ENCODE data around the gene GPRC5D.

- no peak for TF ChIP-seq EP300 (IDR thresholded peaks at IDR 0.05; ENCODE audit: low read depth)
- TF ChIP-seq POLR2A (IDR thresholded peaks at IDR 0.05): no peak
- TF ChIP-seq CTCF (IDR thresholded peaks at IDR 0.05): no peak
These were observed 6.4 kb downstream of the GPRC5D start for GRCh38 chr12:12945591-12945990.
